H9 (cell line): ENCODE measurements around the gene MRPL2. TPM values are rescaled to one million over a fixed set of nuclear protein-coding genes. Genes with fewer than 3 reads are reported as not detected.
A peak's percentile ranks its signal among the peaks of the same experiment; 100 is the strongest.

Experiments used
- DNase-seq: peaks from one replicate; pipeline ENCODE4 v3.0.0-alpha.2; 2017
- H2AFZ ChIP-seq: one replicate; pipeline ENCODE4 v1.6.1; 2013; ENCODE audit warnings: mild to moderate bottlenecking, low read length, control low read depth, moderate library complexity
- H2AK5ac ChIP-seq: 2 replicates; pipeline ENCODE4 v1.6.1; 2013; ENCODE audit warnings: low read length, control low read depth, mixed read lengths; ENCODE audit not compliant: insufficient read length
- H2BK120ac ChIP-seq: one replicate; pipeline ENCODE4 v1.6.1; 2013; ENCODE audit warnings: low read depth, mild to moderate bottlenecking, low read length, control low read depth, inconsistent platforms; ENCODE audit not compliant: poor library complexity, severe bottlenecking
- H2BK12ac ChIP-seq: 2 replicates; pipeline ENCODE4 v1.6.1; 2013; ENCODE audit warnings: low read length, control low read depth, mixed read lengths, low read depth; ENCODE audit not compliant: insufficient read length
- H2BK15ac ChIP-seq: 2 replicates; pipeline ENCODE4 v1.6.1; 2013; ENCODE audit warnings: low read depth, low read length, control low read depth
- H2BK20ac ChIP-seq: one replicate; pipeline ENCODE4 v1.6.1; 2013; ENCODE audit warnings: low read depth, mild to moderate bottlenecking, low read length, control low read depth, inconsistent platforms; ENCODE audit not compliant: poor library complexity, severe bottlenecking
- H2BK5ac ChIP-seq: 2 replicates; pipeline ENCODE4 v1.6.1; 2013; ENCODE audit warnings: low read length, control low read depth, mixed read lengths; ENCODE audit not compliant: insufficient read length
- H3K14ac ChIP-seq: 2 replicates; pipeline ENCODE4 v1.6.1; 2013; ENCODE audit warnings: low read length, control low read depth; ENCODE audit not compliant: insufficient read depth
- H3K18ac ChIP-seq: 2 replicates; pipeline ENCODE4 v1.6.1; 2013; ENCODE audit warnings: low read depth, mild to moderate bottlenecking, mixed read lengths, low read length, control low read depth; ENCODE audit not compliant: insufficient read length
- H3K23ac ChIP-seq: 2 replicates; pipeline ENCODE4 v1.6.1; 2013; ENCODE audit warnings: low read length, control low read depth, mixed read lengths, low read depth; ENCODE audit not compliant: insufficient read length
- H3K23me2 ChIP-seq: 2 replicates; pipeline ENCODE4 v1.6.1; 2013; ENCODE audit warnings: low read depth, mild to moderate bottlenecking, mixed read lengths, low read length, control low read depth; ENCODE audit not compliant: insufficient read length, poor library complexity, severe bottlenecking
- H3K27ac ChIP-seq: 2 replicates; pipeline ENCODE4 v1.5.1; 2013; ENCODE audit warnings: low read length, control low read depth, mixed read lengths, low read depth; ENCODE audit not compliant: insufficient read length
- H3K27me3 ChIP-seq: 2 replicates; pipeline ENCODE4 v1.6.1; 2013; ENCODE audit warnings: low read length, control low read depth, inconsistent platforms; ENCODE audit not compliant: insufficient read depth
- H3K4ac ChIP-seq: 2 replicates; pipeline ENCODE4 v1.6.1; 2013; ENCODE audit warnings: low read depth, mild to moderate bottlenecking, control low read depth, inconsistent platforms, low read length, moderate library complexity
- H3K4me1 ChIP-seq: 2 replicates; pipeline ENCODE4 v1.6.1; 2013; ENCODE audit warnings: low read length, control low read depth, inconsistent platforms; ENCODE audit not compliant: insufficient read depth
- H3K4me2 ChIP-seq: 2 replicates; pipeline ENCODE4 v1.6.1; 2013; ENCODE audit warnings: low read length, control low read depth, mixed read lengths; ENCODE audit not compliant: insufficient read length, insufficient read depth
- H3K56ac ChIP-seq: 2 replicates; pipeline ENCODE4 v1.6.1; 2013; ENCODE audit warnings: low read depth, mild to moderate bottlenecking, mixed read lengths, low read length, control low read depth; ENCODE audit not compliant: insufficient read length
- H3K79me1 ChIP-seq: 2 replicates; pipeline ENCODE4 v1.6.1; 2013; ENCODE audit warnings: low read depth, mild to moderate bottlenecking, moderate library complexity, low read length, control low read depth, inconsistent platforms; ENCODE audit not compliant: insufficient read depth, poor library complexity, severe bottlenecking
- H3K79me2 ChIP-seq: 2 replicates; pipeline ENCODE4 v1.6.1; 2013; ENCODE audit warnings: low read length, control low read depth, inconsistent platforms; ENCODE audit not compliant: insufficient read depth
- H3K9ac ChIP-seq: 2 replicates; pipeline ENCODE4 v1.6.1; 2013; ENCODE audit warnings: low read length, control low read depth, mixed read lengths; ENCODE audit not compliant: insufficient read length; ENCODE audit errors: extremely low read depth
- H3K9me3 ChIP-seq: one replicate; pipeline ENCODE4 v1.6.1; 2013; ENCODE audit warnings: low read depth, low read length, inconsistent platforms; ENCODE audit not compliant: control insufficient read depth
- H3T11ph ChIP-seq: one replicate; pipeline ENCODE4 v1.6.1; 2013; ENCODE audit warnings: mild to moderate bottlenecking, low read length, control low read depth, inconsistent platforms
- H4K20me1 ChIP-seq: one replicate; pipeline ENCODE4 v1.6.1; 2013; ENCODE audit not compliant: control insufficient read depth, insufficient read length, insufficient read depth
- H4K5ac ChIP-seq: 2 replicates; pipeline ENCODE4 v1.6.1; 2013; ENCODE audit warnings: low read depth, mild to moderate bottlenecking, mixed read lengths, low read length, control low read depth; ENCODE audit not compliant: insufficient read length
- H4K8ac ChIP-seq: replicated peaks from 2 replicates; pipeline ENCODE4 v1.6.1; 2013; ENCODE audit warnings: low read length, control low read depth, mixed read lengths, low read depth; ENCODE audit not compliant: insufficient read length
- H4K91ac ChIP-seq: 2 replicates; pipeline ENCODE4 v1.6.1; 2013; ENCODE audit warnings: low read depth, mild to moderate bottlenecking, moderate library complexity, mixed read lengths, low read length, control low read depth; ENCODE audit not compliant: insufficient read length
- H3K27ac Mint-ChIP-seq, 3 experiments: 2 replicates in 2 of 3; 3 replicates in 1 of 3; pipeline ENCODE4 v1.8.0; 2020 to 2021; ENCODE audit warnings: mixed read lengths in 3 of 3, mild to moderate bottlenecking in 1 of 3, moderate library complexity in 1 of 3
- H3K27me3 Mint-ChIP-seq: 2 replicates; pipeline ENCODE4 v1.8.0; 2021; ENCODE audit warnings: low read depth, mild to moderate bottlenecking, moderate library complexity, mixed read lengths
- H3K36me3 Mint-ChIP-seq, 3 experiments: 2 replicates in 2 of 3; 3 replicates in 1 of 3; pipeline ENCODE4 v1.8.0; 2020 to 2021; ENCODE audit warnings: low read depth in 3 of 3, mixed read lengths in 3 of 3; ENCODE audit not compliant: insufficient read depth in 1 of 3
- H3K4me1 Mint-ChIP-seq, 2 experiments: 2 replicates each; pipeline ENCODE4 v1.8.0; 2020; ENCODE audit warnings: mixed read lengths in 2 of 2
- H3K4me3 Mint-ChIP-seq, 2 experiments: 2 replicates in 1 of 2; 3 replicates in 1 of 2; pipeline ENCODE4 v1.8.0; 2020 to 2021; ENCODE audit warnings: mild to moderate bottlenecking in 2 of 2, mixed read lengths in 2 of 2, moderate library complexity in 1 of 2
- H3K9me3 Mint-ChIP-seq, 2 experiments: 2 replicates in 1 of 2; 3 replicates in 1 of 2; pipeline ENCODE4 v1.8.0; 2020; ENCODE audit warnings: mild to moderate bottlenecking in 2 of 2, mixed read lengths in 2 of 2, moderate library complexity in 1 of 2
- WGBS: extraction: QIAGEN DNeasy Blood & Tissue Kit; methylation state at CpG from one replicate; pipeline ENCODE4 v1.1.7; 2013; ENCODE audit warnings: missing lambda C conversion rate, low lambda C conversion rate, mixed read lengths; ENCODE audit not compliant: insufficient read length; ENCODE audit errors: extremely low coverage; 5-methylcytosine and 5-hydroxymethylcytosine counted together
- total RNA-seq: library from RNA; stranded (reverse); gene quantifications from 2 replicates; pipeline ENCODE4 v1.2.1, GENCODE V29; 2021
- TF ChIP-seq, protein P1 (sequence below): fragments of 200-600 bp; sonication (generic); conservative IDR thresholded peaks from 3 replicates; pipeline ENCODE4 v1.8.0; 2021; ENCODE audit warnings: antibody characterized with exemption, mild to moderate bottlenecking

MRPL2 gene
- total RNA-seq, 1 experiment from 2014 or later = 74.4 TPM

GRCh38 chr6:43037706-43038105, 21.5 kb downstream of the MRPL2 start:
- peaks cover 31 to 84% (median 66%) of the 10 kb centered on the region in 3 experiments for H3K36me3 Mint-ChIP-seq
- Histone ChIP-seq H3K9ac (no peak overlapping the region), H4K8ac (no peak overlapping the region), H3K27ac (no peak overlapping the region), H3K18ac (no peak overlapping the region), H4K20me1 (no peaks in the 10 kb centered on the region), H3K14ac (no peak overlapping the region), H2BK120ac (no peak overlapping the region), H2BK15ac (no peak overlapping the region), H3K23me2 (no peaks in the 10 kb centered on the region), H2BK20ac (no peak overlapping the region), H3K4me1 (no peaks in the 10 kb centered on the region), H3K79me2 (no peaks in the 10 kb centered on the region), H3T11ph (no peak overlapping the region), H4K91ac (no peak overlapping the region), H2BK5ac (no peak overlapping the region), H4K5ac (no peak overlapping the region), H3K4ac (no peak overlapping the region), H3K23ac (no peak overlapping the region), H3K79me1 (no peaks in the 10 kb centered on the region), H2AFZ (no peak overlapping the region), H3K4me2 (no peak overlapping the region), H2AK5ac (no peak overlapping the region), H2BK12ac (no peak overlapping the region), H3K56ac (no peak overlapping the region), H3K9me3 (no peaks in the 10 kb centered on the region), H3K27me3 (no peaks in the 10 kb centered on the region)
- H3K27ac Mint-ChIP-seq = peak overlapping the region in 1 of 3 experiments; percentile 37; a peak in 1 of 7 replicates
- no peaks in the 10 kb centered on the region; the same call in none of the 2 replicates for H3K27me3 Mint-ChIP-seq
- DNase-seq = no peak
- TF ChIP-seq, protein P1, sequence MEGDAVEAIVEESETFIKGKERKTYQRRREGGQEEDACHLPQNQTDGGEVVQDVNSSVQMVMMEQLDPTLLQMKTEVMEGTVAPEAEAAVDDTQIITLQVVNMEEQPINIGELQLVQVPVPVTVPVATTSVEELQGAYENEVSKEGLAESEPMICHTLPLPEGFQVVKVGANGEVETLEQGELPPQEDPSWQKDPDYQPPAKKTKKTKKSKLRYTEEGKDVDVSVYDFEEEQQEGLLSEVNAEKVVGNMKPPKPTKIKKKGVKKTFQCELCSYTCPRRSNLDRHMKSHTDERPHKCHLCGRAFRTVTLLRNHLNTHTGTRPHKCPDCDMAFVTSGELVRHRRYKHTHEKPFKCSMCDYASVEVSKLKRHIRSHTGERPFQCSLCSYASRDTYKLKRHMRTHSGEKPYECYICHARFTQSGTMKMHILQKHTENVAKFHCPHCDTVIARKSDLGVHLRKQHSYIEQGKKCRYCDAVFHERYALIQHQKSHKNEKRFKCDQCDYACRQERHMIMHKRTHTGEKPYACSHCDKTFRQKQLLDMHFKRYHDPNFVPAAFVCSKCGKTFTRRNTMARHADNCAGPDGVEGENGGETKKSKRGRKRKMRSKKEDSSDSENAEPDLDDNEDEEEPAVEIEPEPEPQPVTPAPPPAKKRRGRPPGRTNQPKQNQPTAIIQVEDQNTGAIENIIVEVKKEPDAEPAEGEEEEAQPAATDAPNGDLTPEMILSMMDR = no peak
- peak overlapping the region in 1 of 2 experiments; percentile 11; a peak in 1 of 5 replicates for H3K4me3 Mint-ChIP-seq
- no peaks in the 10 kb centered on the region for H3K4me1 Mint-ChIP-seq
- WGBS = no CpG with 5 or more reads among the region's 9 CpGs
- no peaks in the 10 kb centered on the region; a peak in 1 of 5 replicates for H3K9me3 Mint-ChIP-seq
